HG03460 (cell line): ENCODE results near the gene FNDC3B.

ENCODE experiments used
- ATAC-seq: cut with Tn5 transposase; IDR thresholded peaks from one replicate; pipeline ENCODE4 v1.9.1; 2021; ENCODE audit not compliant: unreplicated experiment

The FNDC3B gene

GRCh38 chr3:172204716-172205115, 165.3 kb downstream of the FNDC3B start:
- ATAC-seq = no peak

- ATAC-seq = no peak
These were observed 169.4 kb downstream of the FNDC3B start for GRCh38 chr3:172208586-172209332.

DNA sequence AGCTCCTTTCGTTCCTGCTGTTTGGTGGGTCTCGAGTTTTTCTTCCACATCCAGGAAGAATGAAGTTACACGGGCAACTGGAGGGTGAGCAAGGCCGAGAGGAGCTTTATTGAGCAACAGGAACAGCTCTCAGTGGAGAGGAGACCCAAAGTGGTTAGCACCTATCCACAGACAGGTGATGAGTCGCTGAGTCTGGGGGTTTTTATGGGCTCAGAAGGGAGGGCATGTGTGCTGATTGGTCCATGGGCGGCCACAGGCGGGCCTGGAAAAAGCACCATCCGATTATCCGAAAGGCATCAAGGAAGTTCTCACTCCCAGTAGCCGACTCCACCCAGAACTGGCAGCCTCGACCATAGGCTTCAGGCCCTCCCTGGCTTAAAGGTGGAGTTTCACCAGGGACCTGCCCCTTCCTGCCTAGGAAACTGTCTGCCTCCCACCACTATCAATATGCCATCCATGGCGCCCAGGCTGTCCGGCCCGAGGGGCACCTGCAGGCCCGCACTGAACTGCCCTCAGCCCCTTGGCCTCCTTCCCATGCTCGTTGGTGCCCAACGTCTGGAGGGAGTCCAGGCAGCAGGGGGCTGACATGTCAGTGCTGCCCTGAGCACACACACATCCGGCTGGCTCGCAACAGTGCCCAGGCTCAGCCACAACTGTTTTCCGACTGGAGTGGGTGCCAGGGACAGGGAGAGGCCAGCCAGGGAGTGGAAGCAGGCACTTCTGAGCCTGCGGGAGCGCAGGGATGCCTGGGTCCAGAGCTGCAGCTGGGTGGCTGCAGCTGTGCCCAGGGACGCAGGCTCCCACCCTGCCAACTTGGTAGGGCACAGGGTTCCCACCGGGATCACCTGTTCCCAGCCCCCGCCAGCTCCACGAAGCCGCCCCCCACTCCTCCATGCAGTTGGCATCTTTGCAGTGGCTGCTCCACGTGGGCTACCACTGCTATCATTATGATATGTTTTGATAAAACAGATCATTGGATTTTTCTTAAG, 170.2 kb downstream of the FNDC3B start:
- ATAC-seq = no peak

GRCh38 chr3:172210355-172210754, 171.0 kb downstream of the FNDC3B start:
- ATAC-seq = no peak

GRCh38 chr3:172211123-172211522, 171.7 kb downstream of the FNDC3B start:
- ATAC-seq = no peak

GRCh38 chr3:172213200-172213599, 173.8 kb downstream of the FNDC3B start:
- ATAC-seq = no peak

DNA sequence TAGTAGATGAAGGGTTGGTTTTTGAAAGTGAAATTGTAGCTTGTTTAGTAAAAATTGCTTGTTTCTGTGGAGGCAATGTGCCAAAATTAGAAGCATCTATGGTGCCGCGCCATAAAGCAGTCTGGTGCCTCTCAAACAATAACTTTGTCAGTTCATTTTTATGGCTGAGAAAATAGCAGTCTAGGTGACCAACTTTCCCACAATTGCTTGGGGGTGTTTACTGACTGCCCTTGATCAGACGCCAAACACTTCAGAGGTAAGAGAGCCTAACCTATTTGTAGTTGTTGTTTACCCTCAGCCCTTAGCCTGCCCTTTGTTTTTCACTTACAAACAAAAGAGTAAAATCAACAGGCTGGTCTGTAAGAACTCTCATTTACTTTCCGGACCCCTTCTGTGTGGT, 174.5 kb downstream of the FNDC3B start:
- no peak for ATAC-seq

- no peak for ATAC-seq
These were observed 176.9 kb downstream of the FNDC3B start for GRCh38 chr3:172216267-172216666.

DNA sequence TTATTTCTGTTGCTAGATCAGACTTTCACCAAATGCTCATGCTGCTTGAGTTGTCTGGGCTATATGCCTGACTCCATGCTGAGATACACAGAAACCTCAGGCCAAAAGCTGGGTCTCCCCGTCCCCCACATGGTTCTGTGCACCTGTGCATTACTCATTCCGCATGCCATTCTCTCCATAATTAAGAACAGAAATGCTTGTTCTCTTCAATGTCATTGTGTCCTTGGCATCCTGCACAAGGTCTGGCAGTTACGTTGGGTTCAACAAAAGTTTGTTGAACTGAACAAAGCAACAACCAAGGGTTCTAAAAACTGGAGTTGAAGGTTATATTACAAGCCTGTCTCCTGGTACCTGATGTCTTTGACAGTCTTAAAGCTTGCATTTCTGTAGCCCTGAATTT, 177.5 kb downstream of the FNDC3B start:
- no peak for ATAC-seq

DNA sequence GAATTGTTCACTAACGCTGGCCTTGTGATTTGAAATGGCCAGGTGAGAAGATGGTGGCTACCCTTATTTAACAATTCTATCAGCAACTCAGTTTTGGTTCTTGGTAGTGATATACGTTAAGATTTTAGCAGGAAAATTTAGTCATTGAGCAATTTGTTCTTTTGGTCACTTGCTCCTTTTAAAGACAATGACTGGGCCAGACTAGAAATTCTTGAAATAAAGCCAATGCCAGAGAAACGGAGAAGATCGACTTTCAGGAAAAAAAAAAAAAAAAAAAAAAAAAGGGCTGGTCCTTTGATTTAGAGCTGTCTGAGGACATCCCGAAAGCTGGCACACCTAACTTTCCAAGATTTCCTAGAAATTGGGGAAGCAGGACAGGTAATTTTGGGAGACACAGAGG, 178.5 kb downstream of the FNDC3B start:
- ATAC-seq = no peak

GRCh38 chr3:172218350-172219323, 179.3 kb downstream of the FNDC3B start:
- no peak for ATAC-seq

DNA sequence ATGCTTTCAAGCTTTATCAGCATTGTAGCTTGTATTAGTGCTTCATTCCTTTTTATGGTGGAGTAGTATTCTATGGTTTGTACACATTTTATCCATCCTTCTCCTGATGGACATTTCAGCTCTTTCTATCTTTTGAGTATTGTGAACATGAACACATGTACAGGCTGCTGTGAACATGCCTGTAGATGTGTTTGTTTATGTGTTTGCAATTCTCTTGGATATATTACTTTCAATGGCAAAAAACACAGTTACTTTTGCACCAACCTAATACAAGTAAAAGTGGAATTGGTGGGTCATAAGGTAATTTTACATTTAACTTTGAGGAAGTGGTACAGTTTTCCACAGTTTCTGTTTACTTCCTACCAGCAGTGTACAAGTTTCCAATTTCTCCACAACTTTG, 180.4 kb downstream of the FNDC3B start:
- no peak for ATAC-seq

DNA sequence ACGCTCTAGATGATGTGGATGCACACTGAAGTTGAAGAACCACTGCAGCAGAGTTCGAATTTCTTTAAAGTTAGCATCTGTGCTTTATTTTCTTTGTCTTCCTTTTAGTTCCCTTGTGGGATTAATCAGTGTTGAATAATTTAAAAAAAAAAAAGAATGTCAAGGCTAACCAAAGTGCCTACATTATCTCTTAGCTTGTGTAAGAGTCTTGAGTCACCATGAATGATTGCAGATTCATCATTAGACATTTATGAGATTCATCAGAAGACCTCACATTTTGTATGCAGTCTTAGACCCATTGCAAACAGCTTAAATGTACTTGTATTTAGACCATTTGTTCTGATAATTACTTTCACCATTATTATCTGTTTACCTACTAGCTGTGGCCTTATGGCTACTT, 182.2 kb downstream of the FNDC3B start:
- ATAC-seq = no peak

GRCh38 chr3:172222478-172223071, 183.2 kb downstream of the FNDC3B start:
- ATAC-seq = no peak

- ATAC-seq = no peak
These were observed 184.5 kb downstream of the FNDC3B start for GRCh38 chr3:172223870-172224269.

- no peak for ATAC-seq
These were observed 185.3 kb downstream of the FNDC3B start for GRCh38 chr3:172224560-172225214.

DNA sequence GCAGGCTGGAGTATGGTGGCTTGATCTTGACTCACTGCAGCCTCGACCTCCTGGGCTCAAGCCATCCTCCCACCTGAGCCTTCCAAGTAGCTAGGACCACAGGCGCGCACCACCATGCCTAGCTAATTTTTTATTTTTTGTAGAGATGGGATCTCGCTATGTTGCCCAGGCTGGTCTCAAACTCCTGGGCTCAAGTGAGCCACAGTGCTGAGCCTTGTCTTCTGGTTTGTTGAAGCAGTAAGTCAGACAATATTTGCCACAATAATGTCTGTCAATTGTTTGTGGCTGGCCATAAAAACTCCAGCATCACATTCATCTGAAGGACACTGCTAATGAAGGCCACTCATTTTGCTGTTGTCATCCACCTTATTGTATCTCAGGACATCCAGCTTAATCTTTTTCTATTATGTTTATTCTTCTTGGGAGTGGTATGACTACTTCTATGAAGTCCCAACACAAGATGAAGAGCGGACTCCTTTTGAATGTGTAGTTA, 185.9 kb downstream of the FNDC3B start:
- ATAC-seq = no peak

DNA sequence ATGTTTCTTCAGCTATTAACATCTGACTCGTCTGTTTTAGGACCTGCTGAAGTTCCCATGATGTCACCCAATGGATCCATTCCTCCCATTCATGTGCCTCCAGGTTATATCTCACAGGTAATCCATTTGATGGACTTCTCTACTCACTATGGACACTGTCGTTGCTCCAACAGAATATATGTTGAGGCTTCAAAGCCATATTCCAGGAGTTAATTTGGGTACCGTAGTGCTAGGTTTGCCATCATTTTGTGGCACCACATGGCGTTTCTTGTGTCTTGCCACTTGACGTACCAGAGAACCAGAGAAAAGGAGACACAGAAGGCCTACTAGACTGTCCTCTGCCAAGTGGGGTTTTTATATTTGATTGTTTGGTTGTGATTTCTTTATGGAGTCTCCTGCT, 187.5 kb downstream of the FNDC3B start:
- ATAC-seq = no peak

DNA sequence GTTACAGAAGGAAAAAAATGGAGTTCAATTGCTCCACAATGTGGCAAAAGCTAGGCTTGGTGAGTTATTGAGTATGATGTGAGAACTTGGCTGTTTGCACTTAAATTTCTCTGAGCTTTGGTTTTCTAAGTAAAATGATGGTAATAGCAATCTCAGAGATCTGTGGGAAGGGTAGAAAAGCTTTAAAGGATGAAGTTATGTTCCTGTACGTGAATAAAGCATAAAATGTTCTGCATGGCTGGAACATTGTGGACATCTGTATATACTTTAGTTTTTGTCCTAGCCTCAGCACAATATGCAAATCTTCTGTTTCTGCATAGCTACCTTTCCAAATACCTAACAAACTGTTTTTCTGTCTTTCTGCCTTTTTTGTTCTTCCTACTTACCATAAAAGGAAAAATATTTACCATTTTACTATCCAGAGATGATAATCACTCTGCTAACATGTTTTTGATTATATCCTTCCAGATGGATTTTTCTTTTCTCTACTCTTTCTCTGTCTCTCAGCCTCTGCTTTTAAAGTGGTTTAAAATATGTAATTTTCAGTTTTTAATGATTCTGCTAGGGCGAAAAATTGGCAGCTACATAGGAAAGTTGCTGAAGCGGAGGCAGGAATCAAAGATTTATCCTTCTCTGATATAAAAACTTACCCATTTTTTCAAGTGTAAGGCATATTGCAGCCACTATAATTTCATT, 188.1 kb downstream of the FNDC3B start:
- no peak for ATAC-seq
